ENCODE measurements around the gene USP36. TPM values are rescaled to one million over a fixed set of nuclear protein-coding genes. Genes with fewer than 3 reads are reported as not detected.

Gene USP36
- polyA plus RNA-seq, 3 donors: 4.4 to 30.0 (median 6.1) TPM

DNA sequence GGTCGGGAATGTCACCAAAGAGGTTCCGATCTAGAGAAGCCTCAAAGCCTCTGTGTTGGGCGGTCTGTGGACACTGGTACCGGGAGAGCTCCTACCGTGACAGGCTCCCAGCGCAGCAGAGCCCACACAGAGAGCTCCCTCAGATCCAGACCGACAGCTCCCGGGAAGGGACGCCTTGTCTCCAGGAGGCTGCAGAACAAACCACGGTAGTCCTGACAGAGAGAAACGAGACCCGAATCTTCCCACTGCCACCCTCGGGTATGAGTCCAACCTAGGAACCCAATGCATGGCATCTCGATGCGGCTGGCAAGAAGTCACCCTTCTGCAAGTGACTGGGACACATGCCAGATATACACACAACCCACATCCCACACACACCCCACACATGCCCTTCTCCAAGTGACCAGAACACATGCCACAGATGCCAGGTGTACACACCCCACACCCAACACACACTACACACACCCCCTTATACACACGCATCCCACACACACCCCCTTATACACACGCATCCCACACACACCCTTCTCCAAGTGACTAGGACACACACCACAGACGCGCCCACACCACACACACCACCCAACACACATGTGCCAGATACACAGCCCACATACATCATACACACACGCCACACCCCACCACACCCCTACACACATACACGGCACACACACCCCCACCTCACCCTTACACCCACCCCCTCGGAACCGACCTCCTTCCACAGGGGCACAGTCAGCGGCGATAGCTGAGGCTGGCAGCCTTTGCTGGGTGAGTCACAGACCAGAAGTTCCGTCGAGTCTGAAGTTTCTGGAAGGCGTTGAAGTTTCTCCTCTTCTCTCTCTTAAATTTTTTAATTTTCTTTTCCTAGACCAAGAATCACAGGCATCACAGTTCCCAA, 42.7 kb downstream of the USP36 start:
- no peak for DNase-seq
- Histone ChIP-seq H3K4me2 (replicated peaks; ENCODE audit: extremely low read depth, low read length, poor library complexity, severe bottlenecking) (no peak overlapping the region), H2AFZ (ENCODE audit: insufficient read depth, low read depth, low read length, poor library complexity, severe bottlenecking) (no peak overlapping the region), H3K9ac (ENCODE audit: insufficient read depth, low read length, poor library complexity, severe bottlenecking) (no peak overlapping the region), H3K27me3 (ENCODE audit: control insufficient read depth in 2 of 2, insufficient read depth in 2 of 2, low read length in 2 of 2) (no peaks in the 10 kb centered on the region), H3K4me1 (ENCODE audit: control insufficient read depth in 1 of 2, insufficient read depth in 2 of 2, low read length in 2 of 2) (peaks cover 0 to under 1% of the 10 kb centered on the region in 2 donors), H3K4me3 (replicated peaks in 1 of 3; ENCODE audit: low read depth in 2 of 3, low read length in 3 of 3) (no peak overlapping the region), H3K27ac (ENCODE audit: low read depth in 1 of 2, low read length in 2 of 2) (no peak overlapping the region), H3K79me2 (ENCODE audit: insufficient read depth, low read length) (no peaks in the 10 kb centered on the region), H3K36me3 (replicated peaks in 1 of 2; ENCODE audit: control insufficient read depth in 1 of 2, insufficient read depth in 2 of 2, low read length in 2 of 2) (peaks cover 57 to 88% of the 10 kb centered on the region in 2 donors), H4K20me1 (ENCODE audit: insufficient read depth, low read length) (peaks cover 21% of the 10 kb centered on the region), H3K9me3 (replicated peaks in 1 of 2; ENCODE audit: control insufficient read depth in 1 of 2, insufficient read depth in 1 of 2, low read length in 2 of 2) (no peaks in the 10 kb centered on the region)
- no peak overlapping the region for H3K4me3 Mint-ChIP-seq
- 93% methylated on average over 28 of the region's 28 CpGs for WGBS (ENCODE audit: insufficient coverage)
- H3K27me3 Mint-ChIP-seq (ENCODE audit: low read depth in 3 of 3): no peaks in the 10 kb centered on the region
- no peaks in the 10 kb centered on the region for H3K9me3 Mint-ChIP-seq
- peak overlapping the region in 2 of 7 donors; percentile 75 to 79 for H3K27ac Mint-ChIP-seq
- intact Hi-C loops (cut with micrococcal nuclease): no loop called here
- TF ChIP-seq, protein P1, sequence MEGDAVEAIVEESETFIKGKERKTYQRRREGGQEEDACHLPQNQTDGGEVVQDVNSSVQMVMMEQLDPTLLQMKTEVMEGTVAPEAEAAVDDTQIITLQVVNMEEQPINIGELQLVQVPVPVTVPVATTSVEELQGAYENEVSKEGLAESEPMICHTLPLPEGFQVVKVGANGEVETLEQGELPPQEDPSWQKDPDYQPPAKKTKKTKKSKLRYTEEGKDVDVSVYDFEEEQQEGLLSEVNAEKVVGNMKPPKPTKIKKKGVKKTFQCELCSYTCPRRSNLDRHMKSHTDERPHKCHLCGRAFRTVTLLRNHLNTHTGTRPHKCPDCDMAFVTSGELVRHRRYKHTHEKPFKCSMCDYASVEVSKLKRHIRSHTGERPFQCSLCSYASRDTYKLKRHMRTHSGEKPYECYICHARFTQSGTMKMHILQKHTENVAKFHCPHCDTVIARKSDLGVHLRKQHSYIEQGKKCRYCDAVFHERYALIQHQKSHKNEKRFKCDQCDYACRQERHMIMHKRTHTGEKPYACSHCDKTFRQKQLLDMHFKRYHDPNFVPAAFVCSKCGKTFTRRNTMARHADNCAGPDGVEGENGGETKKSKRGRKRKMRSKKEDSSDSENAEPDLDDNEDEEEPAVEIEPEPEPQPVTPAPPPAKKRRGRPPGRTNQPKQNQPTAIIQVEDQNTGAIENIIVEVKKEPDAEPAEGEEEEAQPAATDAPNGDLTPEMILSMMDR (IDR thresholded peaks at IDR 0.05): no peak
- H3K4me1 Mint-ChIP-seq: peaks cover 10% of the 10 kb centered on the region
- H3K36me3 Mint-ChIP-seq: peaks cover 84 to 94% of the 10 kb centered on the region in 2 donors

DNA sequence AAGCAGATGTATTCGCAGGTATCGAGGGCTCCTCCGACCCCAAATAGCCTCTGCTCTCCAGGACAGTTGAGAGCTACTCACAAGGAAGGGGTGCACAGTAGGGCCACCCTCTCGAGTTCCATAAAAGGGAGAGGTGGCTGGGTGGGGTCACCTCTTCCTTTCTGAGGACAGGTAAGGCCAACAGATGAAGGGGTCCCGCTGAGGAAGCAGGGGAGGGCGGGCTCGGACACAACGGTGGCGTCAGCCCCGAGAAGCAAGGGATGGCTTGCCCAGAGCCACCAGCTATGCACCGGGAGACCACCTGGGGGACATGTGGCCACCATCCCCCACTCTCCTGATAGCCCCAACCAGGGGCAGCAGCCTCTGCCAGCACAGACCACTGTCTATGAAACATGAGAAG, 43.4 kb downstream of the USP36 start:
- intact Hi-C loops (cut with micrococcal nuclease): no loop called here
- no peak for DNase-seq
- Mint-ChIP-seq H3K27me3 (ENCODE audit: low read depth in 3 of 3) (no peaks in the 10 kb centered on the region), H3K4me3 (no peak overlapping the region), H3K4me1 (peaks cover 10% of the 10 kb centered on the region), H3K36me3 (peaks cover 78 to 86% of the 10 kb centered on the region in 2 donors), H3K9me3 (no peaks in the 10 kb centered on the region), H3K27ac (no peak overlapping the region)
- H3K27ac ChIP-seq (ENCODE audit: low read depth in 1 of 2, low read length in 2 of 2): no peak overlapping the region
- H3K9ac ChIP-seq (ENCODE audit: insufficient read depth, low read length, poor library complexity, severe bottlenecking): no peak overlapping the region
- TF ChIP-seq, protein P1 (IDR thresholded peaks at IDR 0.05): no peak
- H3K4me1 ChIP-seq (ENCODE audit: control insufficient read depth in 1 of 2, insufficient read depth in 2 of 2, low read length in 2 of 2): no peaks in the 10 kb centered on the region
- H3K4me2 ChIP-seq (replicated peaks; ENCODE audit: extremely low read depth, low read length, poor library complexity, severe bottlenecking): no peak overlapping the region
- no peaks in the 10 kb centered on the region for H3K9me3 ChIP-seq (replicated peaks in 1 of 2; ENCODE audit: control insufficient read depth in 1 of 2, insufficient read depth in 1 of 2, low read length in 2 of 2)
- H3K4me3 ChIP-seq (replicated peaks in 1 of 3; ENCODE audit: low read depth in 2 of 3, low read length in 3 of 3): no peak overlapping the region
- H3K36me3 ChIP-seq (replicated peaks in 1 of 2; ENCODE audit: control insufficient read depth in 1 of 2, insufficient read depth in 2 of 2, low read length in 2 of 2): peaks cover 52 to 82% of the 10 kb centered on the region in 2 donors
- WGBS (ENCODE audit: insufficient coverage): over 99% methylated on average over 11 of the region's 11 CpGs
- peaks cover 21% of the 10 kb centered on the region for H4K20me1 ChIP-seq (ENCODE audit: insufficient read depth, low read length)
- H2AFZ ChIP-seq (ENCODE audit: insufficient read depth, low read depth, low read length, poor library complexity, severe bottlenecking): no peak overlapping the region
- H3K27me3 ChIP-seq (ENCODE audit: control insufficient read depth in 2 of 2, insufficient read depth in 2 of 2, low read length in 2 of 2): no peaks in the 10 kb centered on the region
- no peaks in the 10 kb centered on the region for H3K79me2 ChIP-seq (ENCODE audit: insufficient read depth, low read length)

All from CD14-positive monocyte (primary cell).